Glomerular visceral epithelial cell (primary cell): ENCODE data around the gene NME7.
A peak's percentile ranks its signal among the peaks of the same experiment; 100 is the strongest.
"Not testable (repeated sequence)": the region's sequence is repeated elsewhere in the genome, so short reads cannot be mapped to it uniquely, and the experiment has no call there.

Source experiments
- DNase-seq: peaks from one replicate; pipeline ENCODE4 v3.0.0-alpha.2; 2016; ENCODE audit errors: extremely low spot score

NME7 gene

DNA sequence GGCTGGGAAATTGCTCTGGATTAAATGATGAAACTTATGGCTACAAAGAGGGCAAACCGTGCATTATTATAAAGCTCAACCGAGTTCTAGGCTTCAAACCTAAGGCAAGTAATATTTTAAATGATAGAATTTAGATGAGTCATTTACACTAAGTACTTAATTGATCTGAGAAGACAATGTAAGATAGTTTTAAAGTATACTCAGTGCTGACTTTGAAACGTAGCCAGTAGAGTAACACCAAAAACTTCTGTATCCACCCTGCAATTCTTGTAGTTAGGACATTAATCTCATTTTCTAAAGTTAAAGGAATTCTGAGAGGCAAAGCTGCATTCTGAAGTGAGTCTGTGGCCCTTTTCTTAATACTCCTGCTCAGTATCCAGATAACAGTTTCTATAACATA, 240.3 kb downstream of the NME7 start:
- DNase-seq, result no peak

DNA sequence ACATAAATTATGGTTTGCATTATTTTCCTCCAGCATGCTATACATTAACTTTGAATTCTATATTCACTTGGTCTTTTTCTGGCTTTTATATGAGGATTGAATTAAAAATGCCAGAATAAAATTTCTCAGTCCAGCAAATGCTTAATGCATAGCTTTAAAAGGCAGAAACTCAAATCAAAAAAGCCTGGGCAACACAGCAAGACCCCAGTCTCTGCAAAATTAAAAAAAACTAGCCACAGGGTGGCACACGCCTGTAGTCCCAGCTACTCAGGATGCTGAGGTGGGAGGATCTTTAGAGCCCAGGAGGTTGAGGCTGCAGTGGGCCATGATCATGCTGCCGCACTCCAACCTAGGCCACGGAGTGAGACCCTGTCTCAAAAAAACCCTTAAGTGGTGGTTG, 241.3 kb downstream of the NME7 start:
- no peak for DNase-seq

DNA sequence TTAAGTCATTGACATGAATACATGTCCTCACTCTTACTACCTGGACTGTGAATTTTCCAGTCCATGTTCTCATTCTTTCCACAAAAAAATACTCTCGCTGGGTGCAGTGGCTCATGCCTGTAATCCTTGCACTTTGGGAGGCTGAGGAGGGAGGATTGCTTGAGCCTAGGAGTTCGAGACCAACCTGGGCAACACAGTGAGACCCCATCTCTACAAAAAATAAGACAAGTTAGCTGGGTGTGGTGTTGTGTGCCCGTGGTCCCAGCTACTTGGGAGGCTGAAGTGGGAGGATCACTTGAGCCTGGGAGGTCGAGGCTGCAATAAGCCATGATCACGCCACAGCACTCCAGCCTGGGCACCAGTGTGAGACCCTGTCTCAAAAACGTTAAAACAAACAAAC, 242.0 kb downstream of the NME7 start:
- not testable (repeated sequence) for DNase-seq

DNA sequence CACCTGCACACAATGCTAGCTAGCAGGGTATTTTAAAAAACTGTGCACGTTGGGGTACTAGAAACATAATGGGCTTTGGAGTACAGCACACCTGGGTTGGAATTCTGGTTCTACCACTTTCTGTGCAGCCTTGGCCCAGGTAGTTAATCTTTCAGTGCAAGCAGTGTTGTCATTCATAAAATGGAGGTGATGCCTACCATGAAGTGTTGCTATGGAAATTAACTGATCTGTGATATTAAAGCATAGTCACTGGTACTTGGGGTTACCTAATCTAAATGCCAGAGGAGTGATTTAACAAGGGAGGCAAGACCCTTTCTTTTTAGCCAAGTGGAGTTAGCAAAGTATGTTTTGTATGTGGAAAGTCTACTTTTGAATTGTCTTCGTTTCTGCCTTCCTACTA, 243.1 kb downstream of the NME7 start:
- DNase-seq, result no peak

DNA sequence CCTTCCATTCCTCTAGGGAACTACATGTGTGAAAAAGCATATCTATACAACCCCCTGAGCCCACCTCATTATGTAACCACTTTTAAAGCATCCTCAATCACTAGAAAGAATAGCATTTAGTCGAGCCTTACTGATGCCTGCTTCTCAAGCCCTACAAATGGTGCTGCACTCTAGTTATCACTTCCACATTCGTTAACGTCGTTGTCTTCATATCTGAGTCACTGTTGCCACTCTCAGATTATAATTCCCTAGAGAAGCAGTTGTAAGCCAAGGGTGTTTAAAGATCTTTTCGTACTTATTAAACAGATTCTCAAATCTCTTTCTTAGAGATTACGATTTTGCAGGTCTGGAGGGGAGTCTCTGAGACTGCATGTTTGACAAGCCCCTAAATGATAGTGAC, 244.6 kb downstream of the NME7 start:
- no peak for DNase-seq

DNA sequence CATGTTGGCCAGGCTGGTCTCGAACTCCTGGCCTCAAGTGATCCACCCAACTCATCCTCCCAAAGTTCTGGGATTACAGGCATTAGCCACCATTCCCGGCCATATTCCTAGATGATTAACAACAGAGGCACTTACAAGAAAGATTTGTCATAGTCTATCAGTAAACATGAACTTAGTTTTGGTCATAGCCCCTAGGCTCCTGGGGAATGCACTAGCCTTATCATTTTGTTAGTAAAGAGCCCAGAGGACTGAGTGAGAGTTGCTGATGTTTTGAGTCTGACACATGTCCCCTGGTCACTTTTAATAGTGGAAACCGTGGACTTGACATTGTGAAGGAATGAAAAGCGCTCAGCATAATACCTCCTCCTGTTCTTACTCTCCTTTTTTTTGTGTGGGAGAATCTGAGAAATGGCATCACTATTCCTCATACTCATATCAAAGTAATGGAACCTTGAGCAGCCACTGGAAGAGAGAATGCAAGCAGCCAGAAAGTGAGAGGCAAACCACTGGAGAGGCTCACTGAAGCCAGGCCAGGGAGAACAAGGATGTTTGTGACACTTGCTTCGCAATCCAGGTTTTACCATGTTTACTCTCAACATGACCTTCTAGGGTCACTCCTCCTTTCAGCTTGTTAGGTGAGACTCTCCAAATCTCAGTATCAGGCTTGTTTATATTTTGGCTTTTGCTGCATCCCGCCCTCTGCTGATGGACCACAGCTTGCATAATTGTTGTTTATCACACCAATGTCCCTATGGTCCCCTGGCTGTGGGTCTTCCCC, 246.3 kb downstream of the NME7 start:
- no peak for DNase-seq

DNA sequence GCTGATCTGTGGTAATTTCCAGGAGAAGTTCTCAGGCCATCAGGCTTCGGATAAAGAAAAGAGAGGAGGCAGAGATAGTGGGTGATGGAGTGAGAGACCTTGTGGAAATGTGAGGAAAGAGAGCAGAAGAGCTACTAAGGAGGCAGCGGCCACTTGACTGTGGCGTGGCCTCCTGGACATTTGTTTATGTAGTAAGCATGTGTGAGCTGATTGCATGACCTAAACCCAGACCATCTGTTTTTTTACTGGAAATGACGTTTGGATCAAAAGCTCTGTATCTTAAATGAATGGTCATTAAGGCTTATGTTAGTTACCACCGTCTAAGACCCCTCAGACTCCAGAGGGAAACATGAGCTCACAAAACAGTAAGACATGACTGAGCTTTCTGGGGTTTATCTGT, 247.5 kb downstream of the NME7 start:
- DNase-seq, result no peak

DNA sequence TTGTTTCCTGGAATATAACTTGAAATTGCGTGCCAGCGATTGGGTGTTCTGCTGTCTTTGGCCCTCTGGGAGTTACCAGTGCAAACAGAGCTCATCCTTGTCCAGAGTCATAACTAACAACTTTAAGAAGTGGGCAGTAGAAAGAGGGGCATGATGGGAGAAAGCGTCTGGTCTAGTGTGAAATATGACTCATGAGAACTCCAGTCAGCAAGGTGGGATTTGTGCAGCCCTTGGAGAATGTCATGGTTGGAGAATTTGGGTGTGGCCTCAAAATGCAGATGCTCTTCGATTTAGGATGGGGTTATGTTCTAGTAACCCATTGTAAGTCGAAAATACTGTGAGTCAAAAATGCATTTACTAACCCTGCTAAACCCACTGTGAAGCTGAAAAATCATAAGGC, 248.2 kb downstream of the NME7 start:
- DNase-seq, result peak; percentile 83

DNA sequence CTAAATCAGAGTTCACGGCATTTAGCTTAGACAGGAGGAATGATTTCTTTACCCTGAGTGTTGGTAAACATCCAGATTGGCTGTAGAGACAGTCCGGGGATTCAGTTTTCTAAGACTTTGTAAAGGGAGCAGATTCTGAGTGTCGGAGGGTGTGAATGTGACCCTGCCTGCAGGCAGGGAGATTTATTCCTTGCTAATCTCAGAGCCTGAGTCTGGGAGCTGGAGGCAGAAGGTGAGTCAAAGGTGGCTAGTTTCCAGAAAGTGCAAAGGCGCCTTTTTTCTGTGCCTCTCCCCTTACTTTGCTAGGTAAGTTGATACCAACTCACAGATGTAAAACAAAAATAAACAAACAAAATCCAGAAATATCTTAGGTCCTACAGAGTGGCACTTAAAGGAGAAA, 249.4 kb downstream of the NME7 start:
- DNase-seq, result no peak

DNA sequence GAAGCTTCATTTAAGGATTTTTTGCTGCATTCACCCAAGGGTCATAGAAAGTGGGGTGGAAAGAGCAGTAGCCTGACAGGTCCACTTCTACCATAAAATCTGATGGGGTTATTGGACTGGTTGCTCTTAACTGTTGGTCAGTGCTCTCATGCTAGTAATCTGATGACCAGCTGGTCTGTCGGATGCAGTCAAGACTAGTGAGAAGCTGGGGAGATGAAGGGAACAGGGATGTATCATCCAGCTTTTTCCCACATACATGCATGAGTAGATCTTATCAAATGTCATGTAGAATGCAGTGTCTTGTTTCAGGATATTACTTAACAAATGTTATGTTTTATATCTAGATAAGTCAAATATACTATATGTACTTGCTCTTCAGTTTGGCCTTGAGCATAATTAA, 250.0 kb downstream of the NME7 start:
- DNase-seq, result peak; percentile 51

DNA sequence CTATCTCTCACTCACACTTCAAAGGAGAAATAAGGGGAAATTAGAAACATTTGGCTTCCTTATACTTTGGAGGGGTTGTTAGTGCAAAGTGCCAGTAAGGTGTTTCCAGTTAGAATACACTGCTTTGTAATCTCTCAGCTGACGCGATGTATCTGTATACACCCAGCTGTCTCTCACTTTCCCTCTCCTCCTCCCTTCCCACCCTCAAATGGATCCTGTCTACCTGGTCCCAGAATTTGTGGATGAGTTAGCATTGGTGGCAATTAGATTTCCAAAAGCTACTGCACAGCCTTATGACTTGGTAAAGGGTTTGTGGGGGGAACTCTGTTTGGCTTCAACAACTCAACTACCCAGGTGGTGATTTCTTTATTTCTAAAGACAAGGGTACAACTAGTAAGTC, 250.6 kb downstream of the NME7 start:
- DNase-seq, result no peak

DNA sequence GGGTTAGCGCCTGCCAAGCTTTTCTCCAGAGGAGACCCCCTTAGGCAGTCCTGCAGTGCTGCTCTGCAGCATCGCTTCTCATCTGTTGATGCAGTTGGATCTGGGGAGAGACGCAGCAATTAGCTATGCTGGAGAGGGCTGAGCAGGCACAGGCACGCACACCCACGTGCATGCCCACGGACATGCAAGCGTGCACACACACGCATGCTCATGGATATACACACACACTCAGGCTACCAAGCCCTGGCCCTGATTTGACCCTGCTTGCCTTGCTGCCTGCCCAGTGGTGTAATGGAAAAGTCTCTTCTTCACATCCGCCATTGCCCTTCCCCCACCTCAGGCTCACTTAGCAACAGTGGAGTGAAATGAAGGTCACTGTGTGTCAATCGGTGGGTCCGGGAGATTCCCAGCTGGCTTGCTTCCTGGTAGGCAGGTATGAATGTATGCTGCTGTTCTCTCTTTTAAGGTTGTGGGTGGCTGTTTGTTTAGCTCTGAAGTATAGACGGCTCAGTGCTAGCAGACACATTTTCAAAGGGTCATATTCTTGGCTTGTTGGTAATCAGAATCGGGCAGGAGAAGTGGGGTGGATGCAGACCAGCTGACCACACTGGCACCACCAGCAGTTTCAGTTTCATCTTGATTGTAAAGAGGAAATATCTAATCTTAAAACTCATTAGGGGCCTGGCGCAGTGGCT, 251.6 kb downstream of the NME7 start:
- DNase-seq, result peak; percentile 88

DNA sequence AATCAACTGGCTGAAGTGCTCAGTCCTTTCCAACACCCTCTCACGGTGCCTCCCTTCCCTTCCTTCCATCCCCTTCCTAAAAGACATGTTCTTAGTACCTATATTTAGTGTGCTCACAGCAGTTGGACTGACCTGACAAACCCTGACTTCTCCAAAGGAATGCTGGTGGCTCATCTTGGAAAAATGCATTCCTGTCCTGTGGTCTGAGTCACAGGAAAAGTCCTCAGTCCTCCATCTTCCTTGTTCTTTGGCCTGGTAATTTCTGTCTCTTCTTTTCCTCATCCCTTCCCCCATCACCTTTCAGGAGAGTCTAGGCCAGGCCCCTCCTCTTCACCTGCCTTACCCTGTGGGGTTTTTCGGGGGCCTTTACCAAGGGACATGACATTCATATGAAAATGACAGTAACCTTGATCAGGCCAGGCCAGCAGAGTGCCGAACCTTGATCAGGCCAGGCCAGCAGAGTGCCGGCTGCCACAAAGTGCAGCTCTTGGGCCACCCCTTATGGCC, 253.9 kb downstream of the NME7 start:
- peak; percentile 95 for DNase-seq

DNA sequence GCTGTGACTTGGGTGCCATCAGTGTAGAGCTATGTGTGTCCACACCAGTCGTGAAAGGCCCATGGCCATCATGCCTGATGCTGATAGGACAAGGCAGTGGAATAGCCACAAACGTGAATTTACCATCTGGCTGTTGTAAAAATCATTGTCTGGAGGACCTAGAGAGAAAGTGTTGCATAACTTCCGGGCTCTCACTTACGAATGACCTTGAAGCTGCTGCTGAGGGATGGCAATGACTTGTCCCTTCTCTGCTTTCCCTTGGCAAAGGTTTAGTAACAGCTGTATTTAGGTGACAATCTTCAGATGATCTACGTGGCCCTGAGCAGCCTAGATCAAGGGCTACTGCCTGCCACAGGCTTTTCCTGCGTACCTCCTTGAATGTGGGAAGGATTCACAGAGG, 255.4 kb downstream of the NME7 start:
- no peak for DNase-seq

DNA sequence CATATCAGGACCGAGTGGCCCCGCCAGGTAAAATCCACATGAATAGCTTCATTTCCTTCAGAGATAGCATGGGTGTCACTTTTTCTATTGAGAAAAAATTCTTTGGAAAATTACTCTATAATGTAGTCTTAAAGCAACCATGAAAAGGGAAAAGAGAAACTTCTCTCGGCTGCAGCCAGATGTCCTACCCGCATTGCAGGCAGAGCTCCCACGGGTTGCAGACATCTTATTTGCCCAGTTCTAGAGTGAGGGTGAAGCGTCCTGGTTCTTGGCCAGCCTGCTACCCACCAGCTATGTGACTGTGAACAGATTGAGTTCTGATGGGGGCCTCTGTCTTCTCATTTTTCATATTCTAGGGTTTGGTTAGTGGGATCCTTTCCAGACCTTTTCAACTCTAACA, 256.1 kb downstream of the NME7 start:
- DNase-seq, result no peak

DNA sequence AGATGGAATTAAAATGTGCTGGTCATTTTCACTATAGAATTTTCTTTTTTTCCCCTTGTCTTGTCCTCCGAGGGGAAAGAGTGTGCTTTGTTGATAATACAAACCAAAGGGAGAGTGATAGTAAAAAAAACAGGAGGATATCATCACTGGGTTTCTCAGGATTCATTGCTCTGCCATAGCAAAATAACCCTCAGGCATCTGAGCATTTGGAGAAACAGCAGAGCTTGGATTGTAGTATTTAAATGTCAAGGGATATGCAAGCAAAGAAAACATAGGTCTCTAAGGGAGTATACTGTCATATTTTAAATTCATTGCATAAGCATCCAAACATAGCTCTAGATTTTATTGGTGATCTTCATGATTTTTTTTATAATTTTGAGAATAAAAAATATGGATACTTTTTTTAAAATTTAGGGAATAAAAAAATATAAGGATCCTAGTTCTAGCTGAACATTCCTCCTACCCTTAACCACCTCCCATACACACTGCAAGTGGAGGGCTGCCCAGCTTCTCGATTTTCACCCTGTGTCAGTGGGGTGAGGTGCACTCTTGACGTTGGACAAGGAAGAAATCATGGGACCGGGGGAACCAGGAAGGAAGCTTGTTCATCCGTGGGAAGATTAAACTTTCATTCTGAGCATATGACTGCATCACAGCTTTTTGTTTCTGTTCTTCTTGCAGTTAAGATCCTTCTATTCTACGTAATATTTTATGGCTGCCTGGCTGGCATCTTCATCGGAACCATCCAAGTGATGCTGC, 256.7 kb downstream of the NME7 start:
- peak; percentile 49 for DNase-seq

DNA sequence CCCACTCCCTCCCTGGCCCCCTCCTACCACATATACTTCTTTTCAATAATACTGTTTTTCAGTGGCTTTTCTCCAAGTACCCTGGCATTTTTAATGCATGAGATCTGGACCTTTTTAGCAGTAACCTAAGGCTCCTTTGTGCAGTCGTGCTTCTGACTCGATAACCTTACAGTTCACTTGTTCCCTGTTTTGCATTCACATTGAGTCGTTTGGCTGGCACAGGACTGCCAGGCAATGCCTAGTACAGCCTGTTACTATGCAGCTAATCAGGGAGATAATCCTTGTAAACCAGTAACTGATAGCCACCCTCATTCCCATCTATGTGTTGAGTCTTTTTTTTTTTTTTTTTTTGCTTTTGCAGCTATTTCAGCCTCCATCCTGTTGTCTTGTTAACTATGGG, 257.4 kb downstream of the NME7 start:
- DNase-seq, result peak; percentile 31

DNA sequence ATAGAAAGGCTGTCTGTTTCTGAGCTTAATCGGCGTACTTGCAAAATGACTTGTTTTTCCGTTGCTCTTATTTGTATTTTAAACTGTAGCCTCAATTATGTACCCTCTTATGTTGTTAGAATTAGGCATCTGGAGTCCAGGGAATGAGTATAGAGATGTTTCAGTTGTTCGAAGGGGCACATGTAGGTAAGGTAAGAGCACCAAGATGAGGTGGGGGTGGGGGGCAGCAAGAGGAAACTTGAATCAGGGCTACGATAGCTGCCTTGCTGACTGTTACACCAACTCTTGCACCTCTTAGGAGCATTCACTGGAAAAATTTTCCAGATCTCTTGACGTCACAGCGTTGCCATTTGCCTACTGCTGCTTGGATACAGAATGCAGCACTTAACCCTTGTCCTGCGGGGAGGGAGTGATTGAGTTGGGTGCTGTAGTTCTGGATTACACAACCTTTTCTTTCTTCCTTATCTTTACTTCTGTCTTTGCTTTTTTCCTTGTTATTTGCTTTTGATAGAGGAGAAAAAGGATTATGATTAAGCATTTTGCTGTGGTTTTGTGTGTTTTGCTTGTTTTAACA, 257.9 kb downstream of the NME7 start:
- DNase-seq, result peak; percentile 86

DNA sequence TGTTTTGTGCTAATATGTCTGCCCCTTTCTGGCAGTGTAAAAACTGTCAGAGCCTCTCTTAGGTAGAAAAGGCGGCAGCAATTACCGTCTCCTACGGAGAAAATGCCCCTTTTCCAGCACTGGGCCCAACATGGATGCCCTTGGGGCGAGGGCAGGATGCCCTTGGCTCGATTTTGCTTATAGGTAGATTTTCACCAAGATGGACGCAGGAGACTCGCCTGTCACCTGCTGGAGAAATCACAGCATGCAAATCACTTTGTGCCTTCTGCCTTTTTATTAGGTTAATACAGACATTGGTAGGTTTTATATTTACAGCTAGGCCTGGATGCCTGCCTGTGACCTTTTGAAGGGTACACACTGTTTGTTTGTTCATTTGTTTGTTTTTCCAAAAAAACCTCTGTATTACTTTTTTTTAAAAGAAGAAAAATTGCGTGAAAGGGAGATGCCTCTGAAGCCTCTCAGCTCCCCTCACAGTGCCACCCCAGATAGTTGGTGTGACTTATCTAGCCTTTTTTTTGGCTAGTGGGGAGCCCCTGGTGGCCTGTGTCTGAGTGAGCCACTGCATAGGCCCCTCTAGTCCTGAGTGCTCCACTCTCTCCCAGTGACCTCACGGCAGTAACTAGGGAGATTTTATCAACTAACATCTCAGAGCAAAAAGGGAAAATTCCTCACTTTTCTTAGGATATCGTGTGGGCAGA, 258.6 kb downstream of the NME7 start:
- peak; percentile 62 for DNase-seq

DNA sequence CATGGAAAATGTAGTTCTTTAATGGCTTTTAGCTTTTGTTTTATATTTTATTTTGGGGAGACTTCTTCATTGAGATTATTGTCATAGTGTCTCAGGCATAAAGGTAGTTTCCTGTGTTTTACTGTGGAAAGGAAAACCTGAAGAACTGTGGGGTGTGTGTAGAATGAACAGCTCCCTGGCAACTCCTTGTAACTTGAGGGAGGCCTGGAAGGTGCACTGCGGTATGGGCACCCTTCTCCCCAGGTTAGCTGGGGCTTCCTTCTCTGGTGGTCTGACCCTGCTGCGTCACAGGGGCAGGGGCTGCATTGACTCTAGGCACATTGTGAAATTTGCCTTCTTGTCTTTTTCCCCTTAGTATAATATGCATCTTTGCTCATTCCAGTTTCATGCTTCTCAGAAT, 259.4 kb downstream of the NME7 start:
- DNase-seq, result no peak

DNA sequence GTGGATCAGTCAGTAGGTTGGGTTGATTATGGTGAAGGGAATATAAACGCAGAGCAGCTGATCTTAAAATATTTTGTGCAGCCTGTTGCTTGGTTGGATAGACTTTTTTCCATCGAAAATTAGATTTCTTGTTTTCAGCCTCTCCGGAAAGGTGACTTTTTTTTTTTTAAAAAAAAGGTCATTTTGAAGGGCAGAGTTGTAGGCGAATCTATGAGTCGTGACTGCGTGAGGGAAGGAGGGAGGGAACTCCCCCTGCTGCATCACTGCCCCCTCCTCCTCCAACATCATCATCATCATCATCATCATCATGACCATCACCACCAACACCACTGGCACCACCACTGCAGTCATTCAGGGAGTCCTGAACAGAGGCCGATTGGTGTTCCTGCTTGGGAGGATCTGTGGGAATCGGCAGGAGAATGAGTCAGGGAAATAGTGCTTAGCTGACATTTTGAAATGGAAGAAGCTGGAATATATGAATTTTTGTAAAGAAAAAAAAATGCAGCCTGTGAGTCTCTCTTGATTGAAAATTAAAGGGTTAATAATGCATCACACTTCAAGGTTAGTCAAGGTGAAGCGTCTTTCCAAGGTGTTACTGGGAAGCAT, 259.9 kb downstream of the NME7 start:
- peak; percentile 67 for DNase-seq
